NB4 (cell line): ENCODE data around the gene HIGD1A.

Experiments
- MYC ChIP-seq: IDR thresholded peaks from 2 replicates; pipeline ENCODE4 v1.6.1; 2011; ENCODE audit warnings: low read depth, low read length
- POLR2A ChIP-seq: IDR thresholded peaks from 2 replicates; pipeline ENCODE4 v1.6.1; 2011; ENCODE audit warnings: mild to moderate bottlenecking; ENCODE audit not compliant: insufficient read length; ENCODE audit errors: extremely low read depth
- TF ChIP-seq, protein P1 (sequence below): IDR thresholded peaks from one replicate; pipeline ENCODE4 v1.5.1; 2012; ENCODE audit warnings: low read depth, low read length

DNA sequence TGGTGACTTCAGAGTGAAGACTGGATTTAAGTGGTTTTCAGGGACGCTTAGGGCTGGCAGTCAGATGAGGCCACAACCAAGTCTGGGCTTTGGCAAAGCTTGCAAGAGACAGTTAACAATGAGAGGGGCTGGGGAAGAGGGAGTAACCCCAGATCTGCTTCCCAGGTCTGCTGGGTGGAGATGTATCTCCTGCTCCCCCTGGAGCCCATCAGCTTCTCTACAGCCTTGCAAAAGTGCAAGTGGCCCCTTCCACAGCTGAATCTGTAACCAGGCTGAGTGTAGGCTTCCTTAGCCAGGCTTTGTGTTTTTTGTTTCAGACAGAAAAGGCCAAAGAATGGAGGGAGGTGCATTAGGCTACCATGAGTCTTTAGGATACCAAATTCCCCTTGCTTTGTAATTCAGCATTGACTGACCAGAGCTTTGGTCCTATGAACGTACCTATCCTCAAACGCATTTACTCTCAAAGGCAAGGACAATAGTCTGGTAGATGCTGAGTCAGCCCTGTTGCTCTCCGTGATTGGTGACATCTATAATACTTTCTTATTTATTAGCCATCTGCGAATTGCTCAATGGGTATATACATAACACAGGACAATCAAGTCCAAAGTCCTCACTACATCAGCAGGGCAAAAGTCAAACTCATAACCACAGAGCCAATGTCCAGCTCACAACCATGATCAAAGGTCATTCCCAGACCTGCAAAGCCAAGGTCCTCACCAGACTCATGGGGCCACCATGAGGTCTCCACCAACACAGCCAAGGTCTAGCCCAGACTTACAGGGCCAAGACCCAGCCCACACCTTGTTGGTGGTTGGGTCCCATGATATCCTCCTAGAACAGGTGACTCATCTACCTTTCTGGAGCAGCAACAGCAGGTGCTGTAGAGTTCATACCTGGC lies 48.4 kb downstream of the HIGD1A start:
- no peak for TF ChIP-seq POLR2A
- TF ChIP-seq, protein P1, sequence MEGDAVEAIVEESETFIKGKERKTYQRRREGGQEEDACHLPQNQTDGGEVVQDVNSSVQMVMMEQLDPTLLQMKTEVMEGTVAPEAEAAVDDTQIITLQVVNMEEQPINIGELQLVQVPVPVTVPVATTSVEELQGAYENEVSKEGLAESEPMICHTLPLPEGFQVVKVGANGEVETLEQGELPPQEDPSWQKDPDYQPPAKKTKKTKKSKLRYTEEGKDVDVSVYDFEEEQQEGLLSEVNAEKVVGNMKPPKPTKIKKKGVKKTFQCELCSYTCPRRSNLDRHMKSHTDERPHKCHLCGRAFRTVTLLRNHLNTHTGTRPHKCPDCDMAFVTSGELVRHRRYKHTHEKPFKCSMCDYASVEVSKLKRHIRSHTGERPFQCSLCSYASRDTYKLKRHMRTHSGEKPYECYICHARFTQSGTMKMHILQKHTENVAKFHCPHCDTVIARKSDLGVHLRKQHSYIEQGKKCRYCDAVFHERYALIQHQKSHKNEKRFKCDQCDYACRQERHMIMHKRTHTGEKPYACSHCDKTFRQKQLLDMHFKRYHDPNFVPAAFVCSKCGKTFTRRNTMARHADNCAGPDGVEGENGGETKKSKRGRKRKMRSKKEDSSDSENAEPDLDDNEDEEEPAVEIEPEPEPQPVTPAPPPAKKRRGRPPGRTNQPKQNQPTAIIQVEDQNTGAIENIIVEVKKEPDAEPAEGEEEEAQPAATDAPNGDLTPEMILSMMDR, result peak; percentile 65
- no peak for TF ChIP-seq MYC
